HCT116 (cell line): Measurements from ENCODE around the gene MAML2. TPM values are rescaled to one million over a fixed set of nuclear protein-coding genes. Genes with fewer than 3 reads are reported as not detected.

Experiments
- ATAC-seq: fragments of 200-7000 bp; cut with Tn5 transposase; 2 replicates; pipeline ENCODE4 v1.9.1; 2020; ENCODE audit warnings: mild to moderate bottlenecking, moderate library complexity
- BruUV-seq: library from RNA; stranded (reverse); fragments of 400-500 nt; replicated peaks from 2 replicates; lab custom pipeline; 2021; lab: Mats Ljungman, UMichigan
- CTCF ChIA-PET: fragments of 300-600 bp; sonication (Branson Sonifier 250); formaldehyde crosslinking; loops from one replicate; lab custom pipeline; 2021; ENCODE audit warnings: antibody characterized with exemption; lab: Charles Lee
- POLR2A ChIA-PET: fragments of 300-600, 350-600 bp; sonication (Branson Sonifier 250); formaldehyde crosslinking; loops from one replicate; lab custom pipeline; 2021; ENCODE audit warnings: antibody characterized with exemption; lab: Charles Lee
- RAD21 ChIA-PET, 2 experiments: fragments of 300-600 bp; sonication (Branson Sonifier 250); formaldehyde crosslinking; loops; one replicate each; lab custom pipeline; 2023; ENCODE audit warnings: low total read pairs in 2 of 2; ENCODE audit not compliant: uncharacterized antibody in 2 of 2, unreplicated experiment in 2 of 2, low non-redundant PET in 1 of 2; lab: Charles Lee
- DNase-seq: peaks from one replicate; pipeline ENCODE4 v3.0.0-alpha.2; 2010; ENCODE audit warnings: low read depth, low spot score
- H2AFZ ChIP-seq: fragments of 200-600 bp; shearing (Covaris generic), sonication (generic); 2 replicates; pipeline ENCODE4 v1.6.1; 2017; ENCODE audit warnings: low read depth, mixed run types, mixed read lengths, antibody characterized with exemption, low read length; ENCODE audit not compliant: poor library complexity, severe bottlenecking
- H3K27ac ChIP-seq: 2 replicates; pipeline ENCODE4 v1.5.1; 2012; ENCODE audit warnings: low read depth, low read length
- H3K27me3 ChIP-seq: fragments of 200-600 bp; sonication (generic); 2 replicates; pipeline ENCODE4 v1.6.1; 2016; ENCODE audit warnings: mixed run types, low read length, mixed read lengths; ENCODE audit not compliant: insufficient read depth
- H3K36me3 ChIP-seq, 2 experiments: fragments of 200-500 bp in 1 of 2; fragments of 200-600 bp in 1 of 2; sonication (Bioruptor generic) in 1 of 2; sonication (generic) in 1 of 2; 2 replicates each; pipeline versions ENCODE4 v1.5.1 to v1.6.1; 2014 to 2016; ENCODE audit warnings: low read length in 2 of 2, inconsistent platforms in 1 of 2, mixed read lengths in 1 of 2, mixed run types in 1 of 2; ENCODE audit not compliant: insufficient read depth in 2 of 2, control insufficient read depth in 1 of 2
- H3K4me1 ChIP-seq, 2 experiments: fragments of 200-600 bp in 1 of 2; sonication (generic) in 1 of 2; 2 replicates each; pipeline versions ENCODE4 v1.5.1 to v1.6.1; 2012 to 2017; ENCODE audit warnings: low read length in 2 of 2, inconsistent platforms in 1 of 2, mild to moderate bottlenecking in 1 of 2, mixed read lengths in 1 of 2, mixed run types in 1 of 2, moderate library complexity in 1 of 2; ENCODE audit not compliant: insufficient read depth in 2 of 2, control insufficient read depth in 1 of 2
- H3K4me2 ChIP-seq: fragments of 200-600 bp; sonication (generic); 2 replicates; pipeline ENCODE4 v1.6.1; 2017; ENCODE audit warnings: mixed run types, low read length, mixed read lengths
- H3K4me3 ChIP-seq, 2 experiments: fragments of 200-600 bp in 1 of 2; sonication (generic) in 1 of 2; replicated peaks in 1 of 2; 2 replicates each; pipeline ENCODE4 v1.5.1; 2011 to 2016; ENCODE audit warnings: low read length in 2 of 2, control low read depth in 1 of 2, low read depth in 1 of 2, mild to moderate bottlenecking in 1 of 2, mixed read lengths in 1 of 2, mixed run types in 1 of 2
- H3K79me2 ChIP-seq: fragments of 200-600 bp; sonication (generic); 2 replicates; pipeline ENCODE4 v1.6.1; 2017; ENCODE audit warnings: mild to moderate bottlenecking, mixed run types, low read length, moderate library complexity, mixed read lengths; ENCODE audit not compliant: insufficient read depth
- H3K9ac ChIP-seq: fragments of 200-600 bp; sonication (generic); 2 replicates; pipeline ENCODE4 v1.6.1; 2016; ENCODE audit warnings: low read length, mixed read lengths
- H3K9me2 ChIP-seq: fragments of 200-600 bp; sonication (generic), shearing (Covaris generic); 2 replicates; pipeline ENCODE4 v1.6.1; 2017; ENCODE audit warnings: mixed run types, mild to moderate bottlenecking, moderate library complexity; ENCODE audit not compliant: insufficient read depth
- H3K9me3 ChIP-seq, 2 experiments: fragments of 200-500 bp in 1 of 2; fragments of 200-600 bp in 1 of 2; sonication (Bioruptor generic) in 1 of 2; sonication (generic) in 1 of 2; 2 replicates each; pipeline ENCODE4 v1.6.1; 2014 to 2017; ENCODE audit warnings: low read length in 2 of 2, mixed read lengths in 2 of 2, inconsistent platforms in 1 of 2, low read depth in 1 of 2, mild to moderate bottlenecking in 1 of 2, mixed run types in 1 of 2, moderate library complexity in 1 of 2; ENCODE audit not compliant: control insufficient read depth in 1 of 2, insufficient read depth in 1 of 2
- H4K20me1 ChIP-seq: fragments of 200-600 bp; sonication (generic), shearing (Covaris generic); 2 replicates; pipeline ENCODE4 v1.6.1; 2017; ENCODE audit warnings: mixed run types, mild to moderate bottlenecking, moderate library complexity; ENCODE audit not compliant: insufficient read depth
- CBX3 ChIP-seq: IDR thresholded peaks from 2 replicates; pipeline ENCODE4 v1.6.1; 2012; ENCODE audit warnings: low read depth
- CEBPB ChIP-seq: IDR thresholded peaks from 2 replicates; pipeline ENCODE4 v1.6.1; 2012; ENCODE audit warnings: low read depth
- CTCF ChIP-seq, 3 experiments: fragments of 200-600 bp in 1 of 3; sonication (generic) in 1 of 3; IDR thresholded peaks in 2 of 3; conservative IDR thresholded peaks in 1 of 3; 2 replicates each; pipeline ENCODE4 v1.5.1; 2012 to 2017; ENCODE audit warnings: low read depth in 2 of 3, low read length in 2 of 3, antibody characterized with exemption in 1 of 3, borderline replicate concordance in 1 of 3, control low read depth in 1 of 3, mild to moderate bottlenecking in 1 of 3, mixed read lengths in 1 of 3, mixed run types in 1 of 3, moderate library complexity in 1 of 3; ENCODE audit not compliant: insufficient read depth in 1 of 3
- EGR1 ChIP-seq: IDR thresholded peaks from 2 replicates; pipeline ENCODE4 v1.6.1; 2012; ENCODE audit warnings: low read depth
- EZH2 ChIP-seq: fragments of 200-600 bp; sonication (generic); IDR thresholded peaks from 2 replicates; pipeline ENCODE4 v1.6.1; 2017; ENCODE audit warnings: antibody characterized with exemption, mixed run types
- JUND ChIP-seq: IDR thresholded peaks from 2 replicates; pipeline ENCODE4 v1.6.1; 2012
- MAX ChIP-seq: IDR thresholded peaks from 2 replicates; pipeline ENCODE4 v1.6.1; 2012
- POLR2AphosphoS5 ChIP-seq: IDR thresholded peaks from 2 replicates; pipeline ENCODE4 v1.6.1; 2011; ENCODE audit warnings: mild to moderate bottlenecking, low read depth, low read length, moderate library complexity
- RAD21 ChIP-seq: IDR thresholded peaks from 2 replicates; pipeline ENCODE4 v1.6.1; 2012; ENCODE audit warnings: low read depth, mild to moderate bottlenecking
- SIN3A ChIP-seq: IDR thresholded peaks from 2 replicates; pipeline ENCODE4 v1.6.1; 2012; ENCODE audit warnings: low read depth
- SP1 ChIP-seq: IDR thresholded peaks from 2 replicates; pipeline ENCODE4 v1.6.1; 2012; ENCODE audit warnings: low read depth
- SRF ChIP-seq: IDR thresholded peaks from 2 replicates; pipeline ENCODE4 v1.6.1; 2012; ENCODE audit warnings: low read depth
- TCF7L2 ChIP-seq: IDR thresholded peaks from 2 replicates; pipeline ENCODE4 v1.7.0; 2011; ENCODE audit warnings: borderline replicate concordance, inconsistent platforms; ENCODE audit not compliant: insufficient read depth, insufficient read length; ENCODE audit errors: extremely low read depth
- YY1 ChIP-seq: IDR thresholded peaks from 2 replicates; pipeline ENCODE4 v1.6.1; 2011; ENCODE audit warnings: low read length, low read depth, moderate library complexity, mild to moderate bottlenecking; ENCODE audit not compliant: insufficient replicate concordance; ENCODE audit errors: extremely low read depth
- ZFX ChIP-seq: fragments of 450-650 bp; IDR thresholded peaks from 2 replicates; pipeline ENCODE4 v1.6.1; 2017
- ZNF274 ChIP-seq: fragments of 200-500 bp; sonication (Bioruptor generic); IDR thresholded peaks from 2 replicates; pipeline ENCODE4 v1.6.1; 2014; ENCODE audit warnings: mild to moderate bottlenecking, low read depth, low read length, inconsistent platforms
- intact Hi-C: fragments of 100-400 bp; cut with micrococcal nuclease; formaldehyde crosslinking; loops from 2 replicates; pipeline ENCODE4 v1.10.0; 2022
- total RNA-seq: library from RNA; stranded (reverse); gene quantifications from one replicate; pipeline ENCODE4 v1.2.1, GENCODE V29; 2021; ENCODE audit not compliant: unreplicated experiment

Gene MAML2
- total RNA-seq, 1 experiment from 2014 or later, result 2.6 TPM

- intact Hi-C loops, result no loop called here
Observed at GRCh38 chr11:96016978-96017502, 326.0 kb downstream of the MAML2 start.

More at GRCh38 chr11:96016978-96017502, 326.0 kb downstream of the MAML2 start:
- H3K9ac ChIP-seq, result no peak overlapping the region
- H3K4me3 ChIP-seq, result no peak overlapping the region
- no TSS peak for BruUV-seq
- H3K9me2 ChIP-seq, result no peaks in the 10 kb centered on the region
- H3K36me3 ChIP-seq, result no peaks in the 10 kb centered on the region
- ChIA-PET RAD21 (no interaction called here), CTCF (interaction anchor here (0.6 kb wide), 1 partner anchor 237 kb away, joined by 6 read pairs; no protein-coding TSS in a partner anchor), POLR2A (no interaction called here)
- H3K27me3 ChIP-seq, result no peaks in the 10 kb centered on the region
- H3K4me1 ChIP-seq, result peaks cover 3 to 22% of the 10 kb centered on the region in 2 experiments; a peak in 2 of 4 replicates
- H3K27ac ChIP-seq, result no peak overlapping the region
- H4K20me1 ChIP-seq, result no peaks in the 10 kb centered on the region
- no peaks in the 10 kb centered on the region for H3K9me3 ChIP-seq
- H3K4me2 ChIP-seq, result no peak overlapping the region
- no peaks in the 10 kb centered on the region for H3K79me2 ChIP-seq
- H2AFZ ChIP-seq, result no peak overlapping the region
- no peak for DNase-seq
- ATAC-seq, result no peak
- TF ChIP-seq TCF7L2, result no peak
- no peak for TF ChIP-seq ZFX
- TF ChIP-seq SIN3A, result no peak
- no peak for TF ChIP-seq POLR2AphosphoS5
- no peak for TF ChIP-seq MAX
- no peak for TF ChIP-seq SP1
- no peak for TF ChIP-seq CEBPB
- no peak for TF ChIP-seq CTCF (IDR thresholded peaks at IDR 0.05 in 2 of 3, conservative IDR thresholded peaks at IDR 0.05 in 1 of 3; ENCODE audit: borderline replicate concordance in 1 of 3, insufficient read depth in 1 of 3, low read depth in 2 of 3, low read length in 2 of 3)
- no peak for TF ChIP-seq SRF
- TF ChIP-seq EGR1, result no peak
- no peak for TF ChIP-seq ZNF274
- TF ChIP-seq JUND, result no peak
- TF ChIP-seq EZH2, result no peak
- no peak for TF ChIP-seq YY1
- TF ChIP-seq CBX3, result no peak
- no peak for TF ChIP-seq RAD21
- TF ChIP-seq, all 23 proteins: peak for 0
